ENCODE data around the gene PSME3. TPM values are rescaled to one million over a fixed set of nuclear protein-coding genes. Genes with fewer than 3 reads are reported as not detected.
A peak's percentile ranks its signal among the peaks of the same experiment; 100 is the strongest.

Gene PSME3, protein sequence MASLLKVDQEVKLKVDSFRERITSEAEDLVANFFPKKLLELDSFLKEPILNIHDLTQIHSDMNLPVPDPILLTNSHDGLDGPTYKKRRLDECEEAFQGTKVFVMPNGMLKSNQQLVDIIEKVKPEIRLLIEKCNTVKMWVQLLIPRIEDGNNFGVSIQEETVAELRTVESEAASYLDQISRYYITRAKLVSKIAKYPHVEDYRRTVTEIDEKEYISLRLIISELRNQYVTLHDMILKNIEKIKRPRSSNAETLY
- 106 and 108 TPM in 2 replicates for total RNA-seq (ENCODE audit: low replicate concordance)

DNA sequence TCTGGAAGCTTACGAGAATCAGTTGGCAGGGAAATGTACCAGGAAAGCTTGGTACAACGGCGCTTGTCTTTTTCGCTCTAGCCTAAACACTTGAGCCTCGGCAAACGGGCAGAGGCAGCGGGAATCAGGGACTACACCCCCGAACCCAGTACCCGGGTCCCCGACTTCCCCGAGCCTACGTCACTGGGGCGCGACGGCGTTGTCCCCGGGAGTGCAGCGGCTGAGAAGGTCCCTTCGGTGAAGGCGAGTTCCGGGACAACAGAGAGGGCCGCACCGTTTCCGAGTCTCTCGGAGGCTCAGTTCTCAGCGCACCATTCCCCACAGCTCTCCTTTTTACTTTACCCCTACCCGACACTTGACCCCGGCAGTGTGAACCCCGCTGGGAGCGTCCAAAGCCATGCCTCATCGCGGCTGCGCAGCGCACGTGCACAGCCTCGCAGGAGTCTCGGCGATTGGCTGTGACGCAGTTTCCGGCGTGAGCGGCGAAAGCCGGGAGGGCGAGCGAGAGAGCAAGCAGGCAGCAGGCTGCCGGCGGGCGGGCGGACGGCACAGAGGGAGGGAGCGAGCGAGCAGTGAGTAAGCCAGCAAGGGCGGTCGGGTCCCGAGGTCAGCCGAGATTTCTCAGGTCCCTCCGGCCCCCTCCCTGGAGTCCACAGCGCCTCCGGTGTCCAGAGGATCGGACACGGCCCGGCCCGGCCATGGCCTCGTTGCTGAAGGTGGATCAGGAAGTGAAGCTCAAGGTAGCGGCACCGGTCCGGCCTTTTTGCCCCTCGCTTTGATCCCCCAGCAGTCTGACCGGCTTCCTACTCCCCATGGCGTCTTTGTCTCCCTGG, at the start of gene PSME3:
TSS of gene PSME3 (plus strand) at position 464 of the 833 bp plus-strand sequence. CDS start at position 699, 235 bp downstream.
- Histone ChIP-seq H3K4me1 (peaks cover 11% of the 10 kb centered on the region), H3K79me2 (ENCODE audit: low read depth) (peaks cover 41% of the 10 kb centered on the region), H2AFZ (replicated peaks) (peak within 1 kb of the TSS; percentile 90), H3K4me3 (peak within 1 kb of the TSS; percentile 93), H3K36me3 (no peaks in the 10 kb centered on the region), H3K27me3 (peaks cover 8% of the 10 kb centered on the region), H3K9ac (peak within 1 kb of the TSS; percentile 92), H3F3A (ENCODE audit: low read depth) (peaks cover 13% of the 10 kb centered on the region), H4K20me1 (ENCODE audit: low read depth) (peaks cover 13% of the 10 kb centered on the region), H3K27ac (peak within 1 kb of the TSS; percentile 78), H3K9me3 (ENCODE audit: low read depth) (no peaks in the 10 kb centered on the region), H3K4me2 (peak within 1 kb of the TSS; percentile 96)
- Mint-ChIP-seq H3K9me3 (no peaks in the 10 kb centered on the region), H3K4me1 (peaks cover 16% of the 10 kb centered on the region), H3K27ac (peak within 1 kb of the TSS; percentile 83), H3K27me3 (ENCODE audit: insufficient read depth, low read depth) (peaks cover 2% of the 10 kb centered on the region), H3K36me3 (peaks cover 10% of the 10 kb centered on the region), H3K4me3 (peak within 1 kb of the TSS; percentile 94)
- peak; percentile 93 for DNase-seq (ENCODE audit: low spot score)
- TF ChIP-seq, protein P1, sequence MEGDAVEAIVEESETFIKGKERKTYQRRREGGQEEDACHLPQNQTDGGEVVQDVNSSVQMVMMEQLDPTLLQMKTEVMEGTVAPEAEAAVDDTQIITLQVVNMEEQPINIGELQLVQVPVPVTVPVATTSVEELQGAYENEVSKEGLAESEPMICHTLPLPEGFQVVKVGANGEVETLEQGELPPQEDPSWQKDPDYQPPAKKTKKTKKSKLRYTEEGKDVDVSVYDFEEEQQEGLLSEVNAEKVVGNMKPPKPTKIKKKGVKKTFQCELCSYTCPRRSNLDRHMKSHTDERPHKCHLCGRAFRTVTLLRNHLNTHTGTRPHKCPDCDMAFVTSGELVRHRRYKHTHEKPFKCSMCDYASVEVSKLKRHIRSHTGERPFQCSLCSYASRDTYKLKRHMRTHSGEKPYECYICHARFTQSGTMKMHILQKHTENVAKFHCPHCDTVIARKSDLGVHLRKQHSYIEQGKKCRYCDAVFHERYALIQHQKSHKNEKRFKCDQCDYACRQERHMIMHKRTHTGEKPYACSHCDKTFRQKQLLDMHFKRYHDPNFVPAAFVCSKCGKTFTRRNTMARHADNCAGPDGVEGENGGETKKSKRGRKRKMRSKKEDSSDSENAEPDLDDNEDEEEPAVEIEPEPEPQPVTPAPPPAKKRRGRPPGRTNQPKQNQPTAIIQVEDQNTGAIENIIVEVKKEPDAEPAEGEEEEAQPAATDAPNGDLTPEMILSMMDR (IDR thresholded peaks at IDR 0.05), result no peak
- no peak for TF ChIP-seq EZH2phosphoT487 (IDR thresholded peaks at IDR 0.05)
- TF ChIP-seq EZH2 (IDR thresholded peaks at IDR 0.05), result no peak

DNA sequence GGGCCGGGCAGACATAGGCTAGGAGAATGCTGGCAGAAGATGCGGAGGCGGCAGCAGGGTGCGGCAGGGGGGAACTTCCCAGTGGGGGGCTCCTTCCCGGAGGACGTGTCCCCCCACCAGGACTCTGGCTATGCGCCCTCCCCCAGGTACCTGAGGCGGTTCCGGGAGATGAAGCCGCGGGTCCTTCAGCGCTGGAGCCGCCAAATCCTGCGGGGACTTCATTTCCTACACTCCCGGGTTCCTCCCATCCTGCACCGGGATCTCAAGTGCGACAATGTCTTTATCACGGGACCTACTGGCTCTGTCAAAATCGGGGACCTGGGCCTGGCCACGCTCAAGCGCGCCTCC, 49.4 kb upstream of the PSME3 start:
- Histone ChIP-seq H3K4me1 (no peaks in the 10 kb centered on the region), H3K79me2 (ENCODE audit: low read depth) (no peaks in the 10 kb centered on the region), H4K20me1 (ENCODE audit: low read depth) (peaks cover 13% of the 10 kb centered on the region), H3K9ac (no peak overlapping the region), H3K36me3 (no peaks in the 10 kb centered on the region), H3K27ac (no peak overlapping the region), H3K4me2 (no peak overlapping the region), H3K27me3 (peaks cover 46% of the 10 kb centered on the region), H3K9me3 (ENCODE audit: low read depth) (no peaks in the 10 kb centered on the region), H3F3A (ENCODE audit: low read depth) (peaks cover 19% of the 10 kb centered on the region), H3K4me3 (no peak overlapping the region), H2AFZ (replicated peaks) (no peak overlapping the region)
- DNase-seq (ENCODE audit: low spot score), result no peak
- no peaks in the 10 kb centered on the region for H3K36me3 Mint-ChIP-seq
- H3K27ac Mint-ChIP-seq, result no peak overlapping the region
- H3K4me1 Mint-ChIP-seq, result peaks cover 12% of the 10 kb centered on the region
- TF ChIP-seq EZH2phosphoT487 (IDR thresholded peaks at IDR 0.05) (no peak), EZH2 (IDR thresholded peaks at IDR 0.05) (no peak)
- TF ChIP-seq, protein P1 (IDR thresholded peaks at IDR 0.05), result no peak
- peaks cover 21% of the 10 kb centered on the region for H3K27me3 Mint-ChIP-seq (ENCODE audit: insufficient read depth, low read depth)
- H3K9me3 Mint-ChIP-seq, result no peaks in the 10 kb centered on the region
- H3K4me3 Mint-ChIP-seq, result no peak overlapping the region

DNA sequence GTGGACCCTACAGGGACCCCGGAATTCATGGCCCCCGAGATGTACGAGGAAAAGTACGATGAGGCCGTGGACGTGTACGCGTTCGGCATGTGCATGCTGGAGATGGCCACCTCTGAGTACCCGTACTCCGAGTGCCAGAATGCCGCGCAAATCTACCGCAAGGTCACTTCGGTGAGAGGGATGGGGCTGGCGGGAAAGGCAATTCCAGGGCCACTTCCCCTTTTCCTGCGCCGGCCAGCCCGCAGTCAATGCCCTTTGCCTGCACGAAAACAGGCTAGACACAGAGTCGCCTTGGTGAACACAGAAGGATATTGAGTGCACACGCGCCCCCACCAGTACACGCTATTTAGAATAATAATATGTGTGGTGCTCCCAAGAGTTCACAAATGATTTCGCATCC, 48.8 kb upstream of the PSME3 start:
- H3K27ac ChIP-seq, result no peak overlapping the region
- H3K4me1 ChIP-seq, result no peaks in the 10 kb centered on the region
- TF ChIP-seq EZH2phosphoT487 (IDR thresholded peaks at IDR 0.05) (no peak), EZH2 (IDR thresholded peaks at IDR 0.05) (no peak)
- TF ChIP-seq, protein P1 (IDR thresholded peaks at IDR 0.05), result no peak
- no peak for DNase-seq (ENCODE audit: low spot score)
- Mint-ChIP-seq H3K4me1 (peaks cover 11% of the 10 kb centered on the region), H3K27ac (no peak overlapping the region), H3K36me3 (no peaks in the 10 kb centered on the region), H3K9me3 (no peaks in the 10 kb centered on the region), H3K27me3 (ENCODE audit: insufficient read depth, low read depth) (peaks cover 20% of the 10 kb centered on the region), H3K4me3 (no peak overlapping the region)
- H3K9me3 ChIP-seq (ENCODE audit: low read depth), result no peaks in the 10 kb centered on the region
- H3K79me2 ChIP-seq (ENCODE audit: low read depth), result no peaks in the 10 kb centered on the region
- H3K27me3 ChIP-seq, result peaks cover 46% of the 10 kb centered on the region
- peaks cover 13% of the 10 kb centered on the region for H3F3A ChIP-seq (ENCODE audit: low read depth)
- H3K4me3 ChIP-seq, result no peak overlapping the region
- H3K36me3 ChIP-seq, result no peaks in the 10 kb centered on the region
- H4K20me1 ChIP-seq (ENCODE audit: low read depth), result peaks cover 8% of the 10 kb centered on the region
- no peak overlapping the region for H2AFZ ChIP-seq (replicated peaks)
- no peak overlapping the region for H3K9ac ChIP-seq
- no peak overlapping the region for H3K4me2 ChIP-seq
